Spleen (tissue), 7 donors: Measurements from ENCODE around the gene MEGF6.
A peak's percentile ranks its signal among the peaks of the same experiment; 100 is the strongest.

Experiments used
- POLR2A ChIP-seq, 3 donors: fragments of 450-650 bp; IDR thresholded peaks; one replicate each; pipeline ENCODE4 v1.5.1; 2017; ENCODE audit warnings: antibody characterized with exemption in 3 of 3, mild to moderate bottlenecking in 1 of 3
- POLR2AphosphoS5 ChIP-seq, 3 donors: sonication (generic); formaldehyde crosslinking; IDR thresholded peaks; one replicate each; pipeline ENCODE4 v1.5.1; 2017; ENCODE audit warnings: antibody characterized with exemption in 3 of 3
- TF ChIP-seq, protein P1 (sequence below), 11 experiments: fragments of 200-600 bp in 7 of 11; fragments of 450-650 bp in 4 of 11; sonication (generic) in 4 of 11; IDR thresholded peaks in 8 of 11; conservative IDR thresholded peaks in 3 of 11; 1 replicate in 7 of 11; 2 replicates in 4 of 11; pipeline versions ENCODE4 v1.4.0 to v1.8.0; 2016 to 2021; ENCODE audit warnings: antibody characterized with exemption in 11 of 11, inconsistent platforms in 4 of 11, mild to moderate bottlenecking in 1 of 11
- donor health status: DM: no; HTN: no; CAD: no; lungs with moderate emphysema.
- donor health status: DM: no; HTN: no; CAD: no.
- donor health status: DM: no; HTN: no; CAD: no.

- TF ChIP-seq, protein P1, sequence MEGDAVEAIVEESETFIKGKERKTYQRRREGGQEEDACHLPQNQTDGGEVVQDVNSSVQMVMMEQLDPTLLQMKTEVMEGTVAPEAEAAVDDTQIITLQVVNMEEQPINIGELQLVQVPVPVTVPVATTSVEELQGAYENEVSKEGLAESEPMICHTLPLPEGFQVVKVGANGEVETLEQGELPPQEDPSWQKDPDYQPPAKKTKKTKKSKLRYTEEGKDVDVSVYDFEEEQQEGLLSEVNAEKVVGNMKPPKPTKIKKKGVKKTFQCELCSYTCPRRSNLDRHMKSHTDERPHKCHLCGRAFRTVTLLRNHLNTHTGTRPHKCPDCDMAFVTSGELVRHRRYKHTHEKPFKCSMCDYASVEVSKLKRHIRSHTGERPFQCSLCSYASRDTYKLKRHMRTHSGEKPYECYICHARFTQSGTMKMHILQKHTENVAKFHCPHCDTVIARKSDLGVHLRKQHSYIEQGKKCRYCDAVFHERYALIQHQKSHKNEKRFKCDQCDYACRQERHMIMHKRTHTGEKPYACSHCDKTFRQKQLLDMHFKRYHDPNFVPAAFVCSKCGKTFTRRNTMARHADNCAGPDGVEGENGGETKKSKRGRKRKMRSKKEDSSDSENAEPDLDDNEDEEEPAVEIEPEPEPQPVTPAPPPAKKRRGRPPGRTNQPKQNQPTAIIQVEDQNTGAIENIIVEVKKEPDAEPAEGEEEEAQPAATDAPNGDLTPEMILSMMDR (IDR thresholded peaks at IDR 0.05 in 8 of 11, conservative IDR thresholded peaks at IDR 0.05 in 3 of 11), result peak; percentile 67 to 90 (median 85)
- TF ChIP-seq POLR2A (IDR thresholded peaks at IDR 0.05) (no peak), POLR2AphosphoS5 (IDR thresholded peaks at IDR 0.05) (no peak)
These were observed 7.8 kb upstream of the MEGF6 start for GRCh38 chr1:3618881-3619671.
